G401.6 (cell line): ENCODE measurements around the gene STK16.
"Not testable (repeated sequence)": the region's sequence is repeated elsewhere in the genome, so short reads cannot be mapped to it uniquely, and the experiment has no call there.

ENCODE experiments used
- FAIRE-seq: peaks from 2 replicates; lab custom pipeline; 2012; peaks lifted over from hg19 to GRCh38; lab: Jason Lieb, UNC

The STK16 gene

GRCh38 chr2:219245148-219245898, at the start of gene STK16, which contains the start of gene GLB1L:
TSS of gene STK16 (plus strand) at chr2:219245479. CDS start at chr2:219246000, 521 bp downstream.
TSS of gene GLB1L (minus strand) at chr2:219245444. CDS start at chr2:219243573, 1,871 bp downstream.
- FAIRE-seq, result no peak

- no peak for FAIRE-seq
Measured at GRCh38 chr2:219197388-219197787, 47.9 kb upstream of the STK16 start.

GRCh38 chr2:219198974-219199373, 46.3 kb upstream of the STK16 start:
- FAIRE-seq, result no peak

GRCh38 chr2:219199470-219200211, 45.6 kb upstream of the STK16 start:
- no peak for FAIRE-seq

- not testable (repeated sequence) for FAIRE-seq
Measured at GRCh38 chr2:219200502-219201326, 44.6 kb upstream of the STK16 start.

- not testable (repeated sequence) for FAIRE-seq
Measured at GRCh38 chr2:219201331-219201730, 43.9 kb upstream of the STK16 start.

GRCh38 chr2:219204425-219205164, 40.7 kb upstream of the STK16 start:
- no peak for FAIRE-seq

- FAIRE-seq, result no peak
Measured at GRCh38 chr2:219205165-219205538, 40.1 kb upstream of the STK16 start.

GRCh38 chr2:219205981-219206327, 39.3 kb upstream of the STK16 start:
- FAIRE-seq, result no peak

GRCh38 chr2:219206328-219207133, 38.7 kb upstream of the STK16 start, which contains the start of gene ZFAND2B:
TSS of gene ZFAND2B (plus strand) at chr2:219206782. CDS start at chr2:219206988, 206 bp downstream.
- no peak for FAIRE-seq

- no peak for FAIRE-seq
Measured at GRCh38 chr2:219207134-219207883, 38.0 kb upstream of the STK16 start.

- no peak for FAIRE-seq
Measured at GRCh38 chr2:219207884-219208740, 37.2 kb upstream of the STK16 start.

- no peak for FAIRE-seq
Measured at GRCh38 chr2:219209236-219210195, 35.8 kb upstream of the STK16 start.

- no peak for FAIRE-seq
Measured at GRCh38 chr2:219210196-219210885, 34.9 kb upstream of the STK16 start.

GRCh38 chr2:219210886-219211362, 34.4 kb upstream of the STK16 start:
- no peak for FAIRE-seq

- FAIRE-seq, result no peak
Measured at GRCh38 chr2:219213026-219213415, 32.3 kb upstream of the STK16 start.

- no peak for FAIRE-seq
Measured at GRCh38 chr2:219213486-219214071, 31.7 kb upstream of the STK16 start.
